Natural killer cell (primary cell): ENCODE data around the gene SPDYE3. TPM values are rescaled to one million over a fixed set of nuclear protein-coding genes. Genes with fewer than 3 reads are reported as not detected.
"Not testable (repeated sequence)": the region's sequence is repeated elsewhere in the genome, so short reads cannot be mapped to it uniquely, and the experiment has no call there.

Source experiments
- ATAC-seq, 3 donors: fragments of 150-1000 bp in 2 of 3; fragments of 200-7000 bp in 1 of 3; cut with Tn5 transposase; 1 replicate in 1 of 3; 2 replicates in 2 of 3; pipeline ENCODE4 v1.10.0; 2021; ENCODE audit warnings: mild to moderate bottlenecking in 2 of 3, moderate library complexity in 2 of 3
- DNase-seq, 2 donors: peaks; one replicate each; pipeline versions ENCODE4 v3.0.0 to v3.0.0-alpha.2; 2013 to 2021; ENCODE audit warnings: mixed read lengths in 1 of 2
- H3K27ac ChIP-seq: one replicate; pipeline ENCODE4 v1.5.1; 2013; ENCODE audit warnings: mild to moderate bottlenecking, low read length
- H3K27me3 ChIP-seq: one replicate; pipeline ENCODE4 v1.6.1; 2013; ENCODE audit warnings: low read length; ENCODE audit not compliant: control insufficient read depth, insufficient read depth
- H3K36me3 ChIP-seq: one replicate; pipeline ENCODE4 v1.6.1; 2013; ENCODE audit warnings: low read length; ENCODE audit not compliant: control insufficient read depth, insufficient read depth
- H3K4me1 ChIP-seq: one replicate; pipeline ENCODE4 v1.6.1; 2013; ENCODE audit warnings: low read length; ENCODE audit not compliant: control insufficient read depth, insufficient read depth
- H3K4me3 ChIP-seq: one replicate; pipeline ENCODE4 v1.5.1; 2013; ENCODE audit warnings: low read length
- H3K9me3 ChIP-seq: one replicate; pipeline ENCODE4 v1.6.1; 2013; ENCODE audit warnings: low read length; ENCODE audit not compliant: control insufficient read depth, insufficient read depth
- H3K27ac Mint-ChIP-seq, 2 donors: one replicate each; pipeline ENCODE4 v1.8.0; 2022; ENCODE audit warnings: mild to moderate bottlenecking in 2 of 2, mixed read lengths in 2 of 2, moderate library complexity in 1 of 2
- H3K27me3 Mint-ChIP-seq, 2 donors: one replicate each; pipeline ENCODE4 v1.8.0; 2022; ENCODE audit warnings: low read depth in 2 of 2, mixed read lengths in 2 of 2
- H3K36me3 Mint-ChIP-seq: one replicate; pipeline ENCODE4 v1.8.0; 2022; ENCODE audit warnings: mixed read lengths
- H3K4me1 Mint-ChIP-seq, 2 donors: one replicate each; pipeline ENCODE4 v1.8.0; 2022; ENCODE audit warnings: mixed read lengths in 2 of 2
- H3K4me3 Mint-ChIP-seq: one replicate; pipeline ENCODE4 v1.8.0; 2022; ENCODE audit warnings: mild to moderate bottlenecking, moderate library complexity, mixed read lengths
- H3K9me3 Mint-ChIP-seq, 2 donors: one replicate each; pipeline ENCODE4 v1.8.0; 2022; ENCODE audit warnings: mixed read lengths in 2 of 2
- WGBS: methylation state at CpG from one replicate; pipeline ENCODE4 v1.1.7; 2013; ENCODE audit warnings: missing lambda C conversion rate; ENCODE audit not compliant: insufficient coverage; 5-methylcytosine and 5-hydroxymethylcytosine counted together
- intact Hi-C: fragments of 100-400 bp; cut with micrococcal nuclease; formaldehyde crosslinking; loops from one replicate; pipeline ENCODE4 v1.14.2; 2022
- total RNA-seq, 4 donors: library from RNA; stranded (reverse); fragments of 120-200 nt in 1 of 4; gene quantifications; one replicate each; pipeline versions ENCODE4 v1.2.3 to v1.2.4, GENCODE V29; 2013 to 2022

Gene SPDYE3
- total RNA-seq, 3 donors from 2014 or later (not counting 1 experiment from before 2014, with no cell fraction given): not detected

DNA sequence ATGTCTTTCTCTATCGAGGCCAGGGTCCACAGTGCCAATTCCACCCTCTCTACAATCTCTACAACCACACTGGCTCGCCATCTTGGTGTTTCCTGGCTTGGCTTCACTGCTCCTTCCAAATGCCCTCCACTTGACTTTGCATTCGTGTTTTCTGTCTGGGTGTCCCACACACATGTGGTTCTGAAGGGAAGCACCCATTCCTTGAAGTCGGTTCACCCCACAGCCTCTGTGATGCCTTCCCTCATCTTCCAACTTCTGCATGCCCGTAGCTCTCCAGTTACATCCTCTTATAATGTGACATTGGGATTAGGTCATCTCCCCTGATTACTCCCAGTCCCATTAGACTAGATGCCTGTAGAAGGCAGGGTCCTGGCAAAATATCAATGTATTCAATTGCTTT, 10.8 kb downstream of the SPDYE3 start:
- H3K36me3 Mint-ChIP-seq, H3K9me3 ChIP-seq, H3K9me3 Mint-ChIP-seq, DNase-seq, H3K27me3 Mint-ChIP-seq, ATAC-seq, H3K4me3 ChIP-seq, H3K4me1 Mint-ChIP-seq, intact Hi-C loops, H3K27ac ChIP-seq, H3K27me3 ChIP-seq, H3K36me3 ChIP-seq: not testable (repeated sequence)
- H3K4me1 ChIP-seq: peaks cover 15% of the 10 kb centered on the region
- Mint-ChIP-seq H3K4me3 (peak overlapping the region; percentile 79), H3K27ac (peak overlapping the region; percentile 68 to 87)
- WGBS: 46% methylated on average over 1 of the region's 5 CpGs

DNA sequence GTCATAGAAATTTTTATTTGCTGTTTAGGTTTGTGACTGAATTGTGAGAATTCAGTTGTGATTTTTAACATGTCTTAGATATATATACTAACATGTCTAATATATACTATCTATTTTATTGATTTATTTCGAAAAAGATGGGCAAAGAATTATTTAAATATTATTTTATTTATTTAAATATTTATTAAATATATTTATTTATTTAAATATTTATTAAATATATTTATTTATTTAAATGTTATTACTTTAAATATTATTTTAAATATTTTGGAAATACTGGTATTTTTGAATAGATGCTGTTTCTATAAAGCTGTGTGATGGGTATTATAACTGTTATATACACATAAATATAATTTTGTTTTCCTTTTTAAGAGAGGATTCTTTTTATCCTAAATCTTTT, 14.1 kb downstream of the SPDYE3 start:
- H3K27me3 Mint-ChIP-seq, H3K4me3 Mint-ChIP-seq, H3K36me3 ChIP-seq, H3K9me3 Mint-ChIP-seq, H3K27ac ChIP-seq, H3K27ac Mint-ChIP-seq, H3K36me3 Mint-ChIP-seq, DNase-seq, H3K4me3 ChIP-seq, intact Hi-C loops, H3K9me3 ChIP-seq, H3K27me3 ChIP-seq, ATAC-seq: not testable (repeated sequence)
- WGBS: no CpG with 5 or more reads among the region's 1 CpG
- H3K4me1 Mint-ChIP-seq: peaks cover 9 to 14% of the 10 kb centered on the region in 2 donors
- peaks cover 15% of the 10 kb centered on the region for H3K4me1 ChIP-seq

DNA sequence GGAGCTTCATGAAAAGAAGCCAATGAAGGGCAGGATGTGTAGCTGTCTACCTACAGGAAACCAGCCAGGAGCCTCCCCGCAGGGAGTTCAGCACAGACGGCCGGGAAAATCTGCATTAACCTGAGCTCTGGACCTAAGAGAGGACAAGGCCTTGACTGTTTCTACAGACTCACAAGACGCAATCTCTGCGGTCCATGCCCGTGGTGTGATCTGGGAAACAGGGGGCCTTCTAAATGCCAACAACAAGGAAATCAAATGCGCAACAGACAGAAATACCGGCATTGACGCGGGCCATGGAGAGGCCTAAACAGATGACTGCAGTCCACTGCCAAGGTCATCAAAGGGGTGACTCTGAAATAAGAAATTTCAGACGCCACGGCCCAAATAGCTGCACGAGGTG, 16.7 kb downstream of the SPDYE3 start:
- H3K9me3 ChIP-seq, H3K27me3 Mint-ChIP-seq, H3K36me3 Mint-ChIP-seq, intact Hi-C loops, H3K9me3 Mint-ChIP-seq, H3K4me1 Mint-ChIP-seq, H3K27ac ChIP-seq, H3K4me1 ChIP-seq, ATAC-seq, DNase-seq, H3K36me3 ChIP-seq, H3K27me3 ChIP-seq, H3K4me3 ChIP-seq, H3K4me3 Mint-ChIP-seq: not testable (repeated sequence)
- peak overlapping the region in 1 of 2 donors; percentile 70 for H3K27ac Mint-ChIP-seq
- 96% methylated on average over 8 of the region's 13 CpGs for WGBS

DNA sequence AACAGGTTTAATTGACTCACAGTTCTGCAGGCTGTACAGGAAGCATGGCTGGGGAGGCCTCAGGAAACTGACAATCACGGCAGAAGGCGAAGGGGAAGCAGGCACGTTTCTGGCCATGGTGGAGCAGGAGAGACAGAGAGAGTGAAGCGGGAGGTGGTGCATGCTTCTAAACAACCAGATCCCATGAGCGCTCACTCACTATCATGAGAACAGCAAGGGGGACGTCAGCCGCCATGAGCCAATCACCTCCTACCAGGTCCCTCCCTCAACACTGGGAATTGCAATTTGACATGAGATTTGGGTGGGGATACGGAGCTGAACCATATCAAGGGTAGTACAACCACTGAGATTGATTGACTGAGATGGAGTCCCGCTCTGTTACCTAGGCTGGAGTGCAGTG, 18.2 kb downstream of the SPDYE3 start:
- H3K27me3 ChIP-seq, H3K9me3 ChIP-seq, H3K4me1 Mint-ChIP-seq, intact Hi-C loops, H3K36me3 Mint-ChIP-seq, H3K36me3 ChIP-seq, H3K4me1 ChIP-seq, DNase-seq, H3K4me3 ChIP-seq, H3K4me3 Mint-ChIP-seq, H3K27ac ChIP-seq, H3K9me3 Mint-ChIP-seq, H3K27me3 Mint-ChIP-seq, ATAC-seq: not testable (repeated sequence)
- H3K27ac Mint-ChIP-seq: peak overlapping the region in 1 of 2 donors; percentile 1
- 84% methylated on average over 7 of the region's 9 CpGs for WGBS

DNA sequence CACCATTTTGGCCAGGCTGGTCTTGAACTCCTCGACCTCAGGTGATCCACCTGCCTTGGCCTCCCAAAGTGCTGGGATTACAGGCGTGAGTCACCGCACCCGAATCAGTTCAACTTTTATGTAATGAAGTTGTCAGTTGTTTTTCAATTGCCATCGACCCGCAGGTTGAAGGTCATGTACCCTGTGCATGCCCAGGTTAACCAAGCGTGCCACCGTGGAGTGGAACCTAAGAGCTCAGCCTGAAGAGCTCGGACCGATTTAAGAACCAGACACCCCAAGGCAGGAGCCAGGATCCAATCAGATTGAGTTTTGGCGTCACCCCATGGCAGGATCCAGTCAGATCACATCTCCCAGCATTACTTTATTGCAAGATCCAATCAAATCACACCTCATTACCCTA, 19.4 kb downstream of the SPDYE3 start:
- intact Hi-C loops, H3K27ac Mint-ChIP-seq, ATAC-seq: not testable (repeated sequence)

More for the DNA sequence above, 19.4 kb downstream of the SPDYE3 start:
- H3K36me3 Mint-ChIP-seq, H3K4me1 ChIP-seq, H3K36me3 ChIP-seq, DNase-seq, H3K9me3 ChIP-seq, H3K27ac ChIP-seq, H3K27me3 Mint-ChIP-seq, H3K4me1 Mint-ChIP-seq, H3K4me3 Mint-ChIP-seq, H3K4me3 ChIP-seq, H3K9me3 Mint-ChIP-seq, H3K27me3 ChIP-seq: not testable (repeated sequence)
- WGBS: over 99% methylated on average over 7 of the region's 11 CpGs
